ENCODE results near the gene RPL18.

DNA sequence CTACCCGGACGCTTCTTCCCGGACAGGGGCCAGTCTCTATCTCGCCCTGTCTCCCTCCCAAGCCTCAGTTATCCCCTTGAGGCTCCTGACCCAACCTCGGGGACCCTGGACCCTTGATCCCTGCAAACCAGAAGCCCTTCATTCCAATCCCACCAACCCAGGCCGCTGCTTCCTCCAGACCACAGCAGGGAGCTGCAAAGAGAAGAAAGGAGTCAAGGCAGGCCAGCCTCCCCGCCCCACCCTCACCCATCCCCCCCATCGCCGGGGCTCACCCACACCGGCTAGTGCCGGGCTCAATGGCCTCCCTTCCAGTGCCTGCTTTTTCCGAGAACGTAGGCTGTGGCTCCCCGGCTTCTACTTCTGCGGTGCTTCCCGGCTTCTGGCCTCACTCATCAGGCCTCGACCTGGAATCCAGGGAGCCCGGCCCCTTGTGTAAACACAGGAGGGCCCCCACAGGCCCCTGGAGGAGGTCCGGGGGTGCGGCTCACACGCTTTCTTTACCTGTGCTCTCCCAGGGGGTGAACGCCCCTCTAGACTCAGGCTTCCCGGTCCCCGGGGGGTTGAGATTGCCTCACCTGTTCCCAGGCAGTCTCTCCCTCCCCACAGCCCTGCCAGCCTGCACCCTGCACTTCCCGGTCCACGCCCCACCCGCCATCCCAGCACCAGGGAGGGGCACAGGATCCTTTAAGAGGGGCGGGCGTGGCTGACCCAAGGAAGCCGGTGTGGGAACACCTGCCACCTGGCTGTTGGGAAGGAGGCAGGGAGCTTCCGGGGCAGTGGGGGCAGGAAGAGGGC lies 4.3 kb downstream of the RPL18 start, which contains the start of gene FAM83E:
- TF ChIP-seq, protein P1, sequence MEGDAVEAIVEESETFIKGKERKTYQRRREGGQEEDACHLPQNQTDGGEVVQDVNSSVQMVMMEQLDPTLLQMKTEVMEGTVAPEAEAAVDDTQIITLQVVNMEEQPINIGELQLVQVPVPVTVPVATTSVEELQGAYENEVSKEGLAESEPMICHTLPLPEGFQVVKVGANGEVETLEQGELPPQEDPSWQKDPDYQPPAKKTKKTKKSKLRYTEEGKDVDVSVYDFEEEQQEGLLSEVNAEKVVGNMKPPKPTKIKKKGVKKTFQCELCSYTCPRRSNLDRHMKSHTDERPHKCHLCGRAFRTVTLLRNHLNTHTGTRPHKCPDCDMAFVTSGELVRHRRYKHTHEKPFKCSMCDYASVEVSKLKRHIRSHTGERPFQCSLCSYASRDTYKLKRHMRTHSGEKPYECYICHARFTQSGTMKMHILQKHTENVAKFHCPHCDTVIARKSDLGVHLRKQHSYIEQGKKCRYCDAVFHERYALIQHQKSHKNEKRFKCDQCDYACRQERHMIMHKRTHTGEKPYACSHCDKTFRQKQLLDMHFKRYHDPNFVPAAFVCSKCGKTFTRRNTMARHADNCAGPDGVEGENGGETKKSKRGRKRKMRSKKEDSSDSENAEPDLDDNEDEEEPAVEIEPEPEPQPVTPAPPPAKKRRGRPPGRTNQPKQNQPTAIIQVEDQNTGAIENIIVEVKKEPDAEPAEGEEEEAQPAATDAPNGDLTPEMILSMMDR (IDR thresholded peaks at IDR 0.05) = no peak
- TF ChIP-seq EP300 (IDR thresholded peaks at IDR 0.05) (no peak), POLR2A (IDR thresholded peaks at IDR 0.05) (no peak)
